Calu3 (cell line): Measurements from ENCODE around the gene S100A9. TPM values are rescaled to one million over a fixed set of nuclear protein-coding genes. Genes with fewer than 3 reads are reported as not detected.

Source experiments
- BruUV-seq: library from RNA; stranded (reverse); fragments of 400-500 nt; replicated peaks from 2 replicates; lab custom pipeline; 2021; lab: Mats Ljungman, UMichigan
- CTCF ChIA-PET: fragments of 300-600 bp; sonication (Branson Sonifier 250); formaldehyde crosslinking; loops from one replicate; lab custom pipeline; 2022; ENCODE audit warnings: antibody characterized with exemption; lab: Charles Lee
- DNase-seq: peaks from one replicate; pipeline ENCODE4 v3.0.0; 2022
- H3K27ac Mint-ChIP-seq: one replicate; pipeline ENCODE4 v1.8.0; 2022; ENCODE audit warnings: mixed read lengths; ENCODE audit not compliant: unreplicated experiment
- H3K27me3 Mint-ChIP-seq: one replicate; pipeline ENCODE4 v1.8.0; 2022; ENCODE audit warnings: mixed read lengths; ENCODE audit not compliant: unreplicated experiment
- H3K36me3 Mint-ChIP-seq: one replicate; pipeline ENCODE4 v1.8.0; 2022; ENCODE audit warnings: mild to moderate bottlenecking, moderate library complexity, mixed read lengths; ENCODE audit not compliant: insufficient read depth, unreplicated experiment
- H3K4me1 Mint-ChIP-seq: one replicate; pipeline ENCODE4 v1.8.0; 2022; ENCODE audit warnings: mild to moderate bottlenecking, low read depth, mixed read lengths; ENCODE audit not compliant: unreplicated experiment
- H3K4me3 Mint-ChIP-seq: one replicate; pipeline ENCODE4 v1.8.0; 2022; ENCODE audit warnings: mild to moderate bottlenecking, low read depth, moderate library complexity, mixed read lengths; ENCODE audit not compliant: unreplicated experiment
- H3K9me3 Mint-ChIP-seq: one replicate; pipeline ENCODE4 v1.8.0; 2022; ENCODE audit warnings: low read depth, mixed read lengths; ENCODE audit not compliant: unreplicated experiment
- intact Hi-C: fragments of 100-400 bp; cut with micrococcal nuclease; formaldehyde crosslinking; loops from one replicate; pipeline ENCODE4 v1.10.0; 2022; ENCODE audit not compliant: unreplicated experiment
- total RNA-seq: library from RNA; stranded (reverse); gene quantifications from 2 replicates; pipeline ENCODE4 v1.2.3, GENCODE V29; 2022
- TF ChIP-seq, protein P1 (sequence below): fragments of 200-600 bp; IDR thresholded peaks from one replicate; pipeline ENCODE4 v1.8.0; 2022; ENCODE audit warnings: antibody characterized with exemption; ENCODE audit not compliant: unreplicated experiment

The S100A9 gene
- total RNA-seq, 1 experiment from 2014 or later = 5.0 TPM

DNA sequence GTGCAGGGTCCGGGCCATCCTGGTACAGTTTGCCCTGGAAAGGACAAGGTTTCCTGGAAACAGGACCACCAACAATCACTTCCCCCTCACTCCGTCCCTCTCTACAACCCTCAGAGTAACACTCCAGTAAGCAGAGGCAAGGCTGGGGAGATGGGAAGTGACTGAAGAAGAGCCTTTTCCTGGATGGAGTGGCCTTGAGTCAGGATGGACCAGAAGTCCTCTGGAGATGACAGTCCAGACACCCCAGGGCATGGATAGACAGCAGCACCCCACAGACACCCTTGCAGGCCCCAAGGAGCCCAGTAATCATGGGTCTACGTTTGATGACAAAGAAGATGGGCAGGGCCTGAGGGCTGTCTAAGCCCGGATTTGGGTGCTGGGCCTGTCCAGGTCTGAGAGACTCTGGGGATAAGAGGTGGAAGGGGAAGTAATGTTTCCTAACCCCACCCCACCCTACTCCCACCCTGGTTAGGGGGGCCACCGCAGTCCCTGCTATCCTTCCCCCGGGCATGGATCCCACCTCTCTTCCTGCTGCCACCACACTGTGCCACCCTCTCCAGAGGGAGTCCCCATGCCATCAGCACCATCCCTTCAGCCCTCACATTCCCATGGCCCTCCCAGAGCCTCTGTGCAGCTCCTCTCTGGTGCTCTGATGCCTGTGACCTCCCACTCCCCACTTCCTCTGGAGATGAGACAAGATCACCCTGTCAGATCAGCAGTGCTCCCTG is 40.4 kb downstream of the S100A9 start:
- DNase-seq = no peak
- H3K36me3 Mint-ChIP-seq = no peaks in the 10 kb centered on the region
- no peak overlapping the region for H3K27ac Mint-ChIP-seq
- intact Hi-C loops = no loop called here
- no TSS peak for BruUV-seq
- TF ChIP-seq, protein P1, sequence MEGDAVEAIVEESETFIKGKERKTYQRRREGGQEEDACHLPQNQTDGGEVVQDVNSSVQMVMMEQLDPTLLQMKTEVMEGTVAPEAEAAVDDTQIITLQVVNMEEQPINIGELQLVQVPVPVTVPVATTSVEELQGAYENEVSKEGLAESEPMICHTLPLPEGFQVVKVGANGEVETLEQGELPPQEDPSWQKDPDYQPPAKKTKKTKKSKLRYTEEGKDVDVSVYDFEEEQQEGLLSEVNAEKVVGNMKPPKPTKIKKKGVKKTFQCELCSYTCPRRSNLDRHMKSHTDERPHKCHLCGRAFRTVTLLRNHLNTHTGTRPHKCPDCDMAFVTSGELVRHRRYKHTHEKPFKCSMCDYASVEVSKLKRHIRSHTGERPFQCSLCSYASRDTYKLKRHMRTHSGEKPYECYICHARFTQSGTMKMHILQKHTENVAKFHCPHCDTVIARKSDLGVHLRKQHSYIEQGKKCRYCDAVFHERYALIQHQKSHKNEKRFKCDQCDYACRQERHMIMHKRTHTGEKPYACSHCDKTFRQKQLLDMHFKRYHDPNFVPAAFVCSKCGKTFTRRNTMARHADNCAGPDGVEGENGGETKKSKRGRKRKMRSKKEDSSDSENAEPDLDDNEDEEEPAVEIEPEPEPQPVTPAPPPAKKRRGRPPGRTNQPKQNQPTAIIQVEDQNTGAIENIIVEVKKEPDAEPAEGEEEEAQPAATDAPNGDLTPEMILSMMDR = no peak
- CTCF ChIA-PET = no interaction called here
- H3K4me1 Mint-ChIP-seq = no peaks in the 10 kb centered on the region
- peaks cover 100% of the 10 kb centered on the region for H3K27me3 Mint-ChIP-seq
- H3K9me3 Mint-ChIP-seq = no peaks in the 10 kb centered on the region
- H3K4me3 Mint-ChIP-seq = no peak overlapping the region

DNA sequence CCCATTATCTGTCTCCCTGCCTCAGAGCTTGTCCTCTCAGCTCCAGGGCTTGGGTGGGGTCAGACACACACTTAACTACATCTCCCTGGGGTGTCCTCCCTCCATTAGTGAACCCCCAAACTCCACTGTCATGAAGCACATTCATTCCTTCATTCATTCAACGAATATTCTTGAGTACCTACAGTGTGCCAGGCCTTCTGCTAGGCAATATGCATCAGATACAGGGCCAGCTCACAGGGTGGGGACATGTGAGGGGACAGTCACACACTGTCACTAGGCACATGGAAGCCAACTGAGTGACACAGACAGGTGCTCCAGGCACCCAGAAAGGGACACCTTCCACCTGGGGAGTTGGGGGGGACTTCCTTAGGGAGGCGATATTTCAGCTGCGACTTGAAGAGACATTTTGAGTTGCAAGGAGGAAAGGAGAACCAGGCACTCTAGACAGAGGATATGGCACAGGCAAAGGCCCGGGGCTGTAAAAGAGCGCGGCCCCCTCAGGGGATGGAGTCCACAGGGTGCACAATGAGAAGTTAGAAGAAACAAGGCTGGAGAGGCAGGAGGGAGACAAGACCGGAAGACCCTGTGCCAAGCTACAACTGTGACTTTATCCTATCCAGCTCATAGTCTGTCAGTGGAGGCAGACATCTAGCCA is 41.9 kb downstream of the S100A9 start:
- no peaks in the 10 kb centered on the region for H3K9me3 Mint-ChIP-seq
- H3K27me3 Mint-ChIP-seq = peaks cover 100% of the 10 kb centered on the region
- CTCF ChIA-PET = no interaction called here
- intact Hi-C loops = no loop called here
- H3K4me1 Mint-ChIP-seq = no peaks in the 10 kb centered on the region
- no TSS peak for BruUV-seq
- H3K4me3 Mint-ChIP-seq = no peak overlapping the region
- TF ChIP-seq, protein P1 = no peak
- no peak overlapping the region for H3K27ac Mint-ChIP-seq
- no peaks in the 10 kb centered on the region for H3K36me3 Mint-ChIP-seq
- DNase-seq = no peak

DNA sequence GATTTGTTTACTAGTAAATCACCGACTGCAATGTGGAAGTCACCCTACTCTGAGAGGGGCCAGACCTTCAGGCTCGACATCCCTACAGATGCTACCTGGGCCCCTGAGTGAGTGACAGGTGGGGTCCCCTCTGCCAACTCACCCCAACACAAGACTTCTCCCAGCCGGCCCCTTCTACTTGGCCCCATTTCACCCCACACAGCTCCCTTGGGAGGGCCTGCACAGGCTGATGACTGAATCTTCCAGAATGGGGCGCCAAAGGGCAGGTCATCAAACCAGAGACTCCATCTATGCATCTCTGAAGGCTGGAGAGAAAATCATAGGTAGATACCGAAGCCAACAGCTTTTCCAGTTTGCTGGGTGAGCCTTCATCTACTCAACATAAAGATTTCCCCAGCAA is 42.6 kb downstream of the S100A9 start:
- Mint-ChIP-seq H3K4me3 (no peak overlapping the region), H3K4me1 (no peaks in the 10 kb centered on the region), H3K36me3 (no peaks in the 10 kb centered on the region), H3K27ac (no peak overlapping the region), H3K27me3 (peaks cover 99% of the 10 kb centered on the region), H3K9me3 (no peaks in the 10 kb centered on the region)
- DNase-seq = no peak
- intact Hi-C loops = no loop called here
- TF ChIP-seq, protein P1 = no peak
- CTCF ChIA-PET = no interaction called here
- BruUV-seq = no TSS peak

DNA sequence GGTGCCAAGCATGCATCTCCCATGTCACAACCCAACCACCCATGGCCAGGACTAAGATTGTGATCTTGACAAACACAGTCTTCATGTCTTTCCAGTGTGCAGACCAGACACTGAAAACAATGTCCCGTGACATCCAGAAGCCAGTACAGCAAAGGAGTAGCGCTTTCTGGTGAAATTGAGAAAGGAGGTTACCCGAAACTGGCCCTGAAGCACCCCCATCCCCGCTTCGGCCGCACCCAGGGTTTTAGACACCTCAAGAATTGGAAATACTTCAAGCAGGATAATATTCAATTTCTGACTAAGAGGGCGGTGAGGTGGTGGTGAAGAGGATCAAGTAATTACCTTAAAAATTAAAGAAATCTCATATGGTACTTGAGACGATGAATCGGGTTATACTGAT is 43.8 kb downstream of the S100A9 start:
- no peaks in the 10 kb centered on the region for H3K9me3 Mint-ChIP-seq
- DNase-seq = no peak
- H3K27ac Mint-ChIP-seq = no peak overlapping the region
- H3K4me1 Mint-ChIP-seq = no peaks in the 10 kb centered on the region
- no TSS peak for BruUV-seq
- H3K36me3 Mint-ChIP-seq = no peaks in the 10 kb centered on the region
- no peak overlapping the region for H3K4me3 Mint-ChIP-seq
- TF ChIP-seq, protein P1 = no peak
- CTCF ChIA-PET = no interaction called here
- intact Hi-C loops = no loop called here
- H3K27me3 Mint-ChIP-seq = peaks cover 99% of the 10 kb centered on the region
